Measurements from ENCODE around the gene HIF3A. TPM values are rescaled to one million over a fixed set of nuclear protein-coding genes. Genes with fewer than 3 reads are reported as not detected.

The HIF3A gene
- total RNA-seq, 1 experiment from 2014 or later = 31.9 TPM

GRCh38 chr19:46366620-46367292 lies 69.9 kb downstream of the HIF3A start:
- Histone ChIP-seq H3K18ac (ENCODE audit: insufficient read length, low read depth, low read length) (no peak overlapping the region), H2BK12ac (ENCODE audit: insufficient read length, low read depth, low read length) (no peak overlapping the region), H3K23me2 (ENCODE audit: insufficient read length, low read depth, low read length, poor library complexity, severe bottlenecking) (no peaks in the 10 kb centered on the region), H3K23ac (ENCODE audit: insufficient read length, low read depth, low read length) (no peak overlapping the region), H3K9me3 (ENCODE audit: control insufficient read depth, low read depth, low read length) (no peaks in the 10 kb centered on the region), H3T11ph (ENCODE audit: low read length) (no peak overlapping the region), H3K56ac (ENCODE audit: insufficient read length, low read depth, low read length) (no peak overlapping the region), H3K79me1 (ENCODE audit: insufficient read depth, low read depth, low read length, poor library complexity, severe bottlenecking) (peaks cover 5% of the 10 kb centered on the region), H3K27me3 (ENCODE audit: insufficient read depth, low read length) (no peaks in the 10 kb centered on the region), H3K4me2 (ENCODE audit: insufficient read depth, insufficient read length, low read length) (no peak overlapping the region), H2BK120ac (ENCODE audit: low read depth, low read length, poor library complexity, severe bottlenecking) (no peak overlapping the region), H4K20me1 (ENCODE audit: control insufficient read depth, insufficient read depth, insufficient read length) (no peaks in the 10 kb centered on the region), H3K27ac (ENCODE audit: insufficient read length, low read depth, low read length) (no peak overlapping the region), H4K91ac (ENCODE audit: insufficient read length, low read depth, low read length) (no peak overlapping the region), H3K4me1 (ENCODE audit: insufficient read depth, low read length) (peaks cover under 1% of the 10 kb centered on the region; the same call in 1 of the 2 replicates), H3K79me2 (ENCODE audit: insufficient read depth, low read length) (no peaks in the 10 kb centered on the region), H2BK20ac (ENCODE audit: low read depth, low read length, poor library complexity, severe bottlenecking) (no peak overlapping the region), H3K9ac (ENCODE audit: extremely low read depth, insufficient read length, low read length) (no peak overlapping the region), H4K8ac (replicated peaks; ENCODE audit: insufficient read length, low read depth, low read length) (no peak overlapping the region), H2AK5ac (ENCODE audit: insufficient read length, low read length) (no peak overlapping the region), H2AFZ (ENCODE audit: low read length) (no peak overlapping the region), H4K5ac (ENCODE audit: insufficient read length, low read depth, low read length) (no peak overlapping the region), H3K14ac (ENCODE audit: insufficient read depth, low read length) (no peak overlapping the region), H3K4ac (ENCODE audit: low read depth, low read length) (no peak overlapping the region), H2BK15ac (ENCODE audit: low read depth, low read length) (no peak overlapping the region), H2BK5ac (ENCODE audit: insufficient read length, low read length) (no peak overlapping the region)
- H3K4me3 Mint-ChIP-seq = no peak overlapping the region
- no peaks in the 10 kb centered on the region for H3K27me3 Mint-ChIP-seq (ENCODE audit: low read depth)
- peaks cover 16 to 46% (median 42%) of the 10 kb centered on the region in 3 experiments; a peak in 6 of 7 replicates for H3K36me3 Mint-ChIP-seq (ENCODE audit: insufficient read depth in 1 of 3, low read depth in 3 of 3)
- no CpG with 5 or more reads among the region's 9 CpGs for WGBS (ENCODE audit: extremely low coverage, insufficient read length, low lambda C conversion rate)
- no peak for DNase-seq
- H3K27ac Mint-ChIP-seq = peak overlapping the region in 2 of 3 experiments; percentile 50 to 77; a peak in 1 of 7 replicates
- H3K9me3 Mint-ChIP-seq = no peaks in the 10 kb centered on the region
- TF ChIP-seq CTCF (conservative IDR thresholded peaks at IDR 0.05) = no peak
- peaks cover 15 to 16% of the 10 kb centered on the region in 2 experiments for H3K4me1 Mint-ChIP-seq

Measured in H9 (cell line).